K562 (cell line): ENCODE measurements around the gene TXNDC15.

ENCODE experiments used
- BMI1 ChIP-seq: fragments of 150-350 bp; IDR thresholded peaks from 2 replicates; pipeline ENCODE4 v1.6.1; 2014; ENCODE audit warnings: low read length
- CTCF ChIP-seq, 3 experiments: IDR thresholded peaks in 2 of 3; conservative IDR thresholded peaks in 1 of 3; 2 replicates each; pipeline ENCODE4 v1.5.1; 2011 to 2012; ENCODE audit warnings: low read length in 3 of 3, mild to moderate bottlenecking in 3 of 3, control low read depth in 2 of 3, improper control_type of control experiment in 1 of 3, inconsistent platforms in 1 of 3, low read depth in 1 of 3, mixed read lengths in 1 of 3, moderate library complexity in 1 of 3; ENCODE audit not compliant: insufficient read depth in 2 of 3
- EGR1 ChIP-seq: fragments of 450-650 bp; conservative IDR thresholded peaks from 2 replicates; pipeline ENCODE4 v1.6.1; 2017; ENCODE audit warnings: mild to moderate bottlenecking
- EZH2 ChIP-seq: IDR thresholded peaks from 2 replicates; pipeline ENCODE4 v1.6.1; 2012; ENCODE audit warnings: low read depth, mild to moderate bottlenecking, inconsistent platforms, low read length, borderline replicate concordance
- JUND ChIP-seq, 2 experiments: IDR thresholded peaks; 2 replicates in 1 of 2; 3 replicates in 1 of 2; pipeline ENCODE4 v1.6.1; 2011; ENCODE audit warnings: borderline replicate concordance in 2 of 2, low read depth in 2 of 2, low read length in 2 of 2, improper control_type of control experiment in 1 of 2, missing biosample characterization in 1 of 2, missing genetic modification characterization in 1 of 2, missing genetic modification reagents in 1 of 2
- MAX ChIP-seq: sonication (generic); formaldehyde crosslinking; IDR thresholded peaks from 2 replicates; pipeline ENCODE4 v1.9.0; 2022; ENCODE audit warnings: mild to moderate bottlenecking, missing genetic modification reagents
- PBX2 ChIP-seq, 2 experiments: IDR thresholded peaks in 1 of 2; conservative IDR thresholded peaks in 1 of 2; 2 replicates each; pipeline ENCODE4 v1.6.1; 2016; ENCODE audit warnings: low read depth in 2 of 2, mild to moderate bottlenecking in 1 of 2, missing compliant biosample characterization in 1 of 2, missing genetic modification characterization in 1 of 2, moderate library complexity in 1 of 2
- POLR2A ChIP-seq: fragments of 450-650 bp; conservative IDR thresholded peaks from 2 replicates; pipeline ENCODE4 v1.6.1; 2016
- POLR2AphosphoS5 ChIP-seq: IDR thresholded peaks from 2 replicates; pipeline ENCODE4 v1.6.1; 2011; ENCODE audit warnings: mild to moderate bottlenecking, low read depth, low read length, moderate library complexity; ENCODE audit not compliant: control insufficient read depth, insufficient read depth
- SIRT6 ChIP-seq: IDR thresholded peaks from one replicate; pipeline ENCODE4 v1.6.1; 2012; ENCODE audit warnings: low read depth, mild to moderate bottlenecking, control low read depth, inconsistent platforms, low read length, moderate library complexity
- STAT6 ChIP-seq: sonication (generic); formaldehyde crosslinking; IDR thresholded peaks from 2 replicates; pipeline ENCODE4 v1.8.1; 2023; ENCODE audit warnings: mild to moderate bottlenecking, missing genetic modification reagents
- TBL1XR1 ChIP-seq, 2 experiments: IDR thresholded peaks; 2 replicates each; pipeline ENCODE4 v1.6.1; 2012; ENCODE audit warnings: improper control_type of control experiment in 2 of 2, low read length in 2 of 2, mild to moderate bottlenecking in 1 of 2
- TCFL5 ChIP-seq: fragments of 250-450 bp; sonication (Bioruptor Pico); conservative IDR thresholded peaks from 2 replicates; pipeline ENCODE4 v1.6.1; 2021; ENCODE audit warnings: mild to moderate bottlenecking, moderate library complexity, matching md5 sums
- THRA ChIP-seq: fragments of 450-650 bp; IDR thresholded peaks from 2 replicates; pipeline ENCODE4 v1.6.1; 2017; ENCODE audit warnings: mild to moderate bottlenecking, moderate library complexity

- TF ChIP-seq MAX (no peak), POLR2AphosphoS5 (no peak), TBL1XR1 (IDR thresholded peaks at IDR 0.05; ENCODE audit: low read length in 2 of 2) (no peak), THRA (no peak), BMI1 (no peak), CTCF (IDR thresholded peaks at IDR 0.05 in 2 of 3, conservative IDR thresholded peaks at IDR 0.05 in 1 of 3; ENCODE audit: insufficient read depth in 2 of 3, low read depth in 1 of 3, low read length in 3 of 3) (no peak), POLR2A (no peak), EGR1 (no peak), EZH2 (no peak), STAT6 (CRISPR knock-in tag) (no peak), SIRT6 (no peak), TCFL5 (CRISPR knock-in tag) (no peak), JUND (IDR thresholded peaks at IDR 0.05; ENCODE audit: borderline replicate concordance, low read depth, low read length) (no peak), JUND (tag; IDR thresholded peaks at IDR 0.05; ENCODE audit: borderline replicate concordance, low read depth, low read length) (no peak), PBX2 (CRISPR knock-in tag; IDR thresholded peaks at IDR 0.05; ENCODE audit: low read depth) (no peak), PBX2 (tag; conservative IDR thresholded peaks at IDR 0.05; ENCODE audit: low read depth) (no peak)
These were observed 58.3 kb downstream of the TXNDC15 start for GRCh38 chr5:134932508-134932907.
